IMR-90 (cell line): ENCODE data around the gene DNAJC4. TPM values are rescaled to one million over a fixed set of nuclear protein-coding genes. Genes with fewer than 3 reads are reported as not detected.

ENCODE experiments used
- ATAC-seq: fragments of 200-7000 bp; cut with Tn5 transposase; 2 replicates; pipeline ENCODE4 v1.9.1; 2020; ENCODE audit warnings: low read depth, mild to moderate bottlenecking, moderate library complexity
- BruUV-seq: library from RNA; stranded (reverse); fragments of 400-500 nt; replicated peaks from 2 replicates; lab custom pipeline; 2021; lab: Mats Ljungman, UMichigan
- CTCF ChIA-PET: fragments of 300-600 bp; formaldehyde crosslinking; extraction: SDS; loops from one replicate; lab custom pipeline; 2021; ENCODE audit warnings: antibody characterized with exemption; lab: Yijun Ruan, JAX
- POLR2A ChIA-PET: fragments of 300-600 bp; sonication (Branson Sonifier 250); formaldehyde crosslinking; loops from one replicate; lab custom pipeline; 2022; ENCODE audit warnings: antibody characterized with exemption; ENCODE audit not compliant: unreplicated experiment; lab: Charles Lee
- DNase-seq: peaks from one replicate; pipeline ENCODE4 v3.0.0; 2013
- H2AFZ ChIP-seq: replicated peaks from 2 replicates; pipeline ENCODE3; 2013; ENCODE audit warnings: low read length, mild to moderate bottlenecking; ENCODE audit not compliant: poor library complexity
- H2AK5ac ChIP-seq: 2 replicates; pipeline ENCODE4 v1.6.1; 2013; ENCODE audit warnings: low read depth, low read length, inconsistent platforms
- H2AK9ac ChIP-seq: replicated peaks from 2 replicates; pipeline ENCODE3; 2013; ENCODE audit warnings: mild to moderate bottlenecking, low read depth, low read length, moderate library complexity; ENCODE audit not compliant: poor library complexity
- H2BK120ac ChIP-seq: 2 replicates; pipeline ENCODE4 v1.6.1; 2013; ENCODE audit warnings: low read depth, low read length, inconsistent platforms
- H2BK15ac ChIP-seq: 3 replicates; pipeline ENCODE4 v1.6.1; 2013; ENCODE audit warnings: low read depth, low read length, inconsistent platforms
- H2BK20ac ChIP-seq: 2 replicates; pipeline ENCODE4 v1.6.1; 2013; ENCODE audit warnings: low read depth, mild to moderate bottlenecking, inconsistent platforms, low read length, moderate library complexity
- H2BK5ac ChIP-seq: 2 replicates; pipeline ENCODE4 v1.6.1; 2013; ENCODE audit warnings: mild to moderate bottlenecking, low read depth, low read length, inconsistent platforms; ENCODE audit not compliant: poor library complexity, severe bottlenecking
- H3K14ac ChIP-seq: replicated peaks from 2 replicates; pipeline ENCODE4 v1.6.1; 2013; ENCODE audit warnings: low read depth, low read length, inconsistent platforms
- H3K18ac ChIP-seq: 2 replicates; pipeline ENCODE4 v1.6.1; 2013; ENCODE audit warnings: low read depth, low read length, control low read depth
- H3K23ac ChIP-seq: 2 replicates; pipeline ENCODE4 v1.6.1; 2013; ENCODE audit warnings: low read depth, low read length, inconsistent platforms
- H3K27ac ChIP-seq: 2 replicates; pipeline ENCODE4 v1.5.1; 2013; ENCODE audit warnings: mild to moderate bottlenecking, control low read depth, low read length; ENCODE audit not compliant: insufficient read depth
- H3K27me3 ChIP-seq: 2 replicates; pipeline ENCODE4 v1.6.1; 2013; ENCODE audit warnings: low read length; ENCODE audit not compliant: control insufficient read depth, insufficient read depth
- H3K36me3 ChIP-seq: 2 replicates; pipeline ENCODE4 v1.6.1; 2013; ENCODE audit warnings: low read length, mixed read lengths; ENCODE audit not compliant: control insufficient read depth, insufficient read depth
- H3K4ac ChIP-seq: 2 replicates; pipeline ENCODE4 v1.6.1; 2013; ENCODE audit warnings: low read depth, low read length, inconsistent platforms
- H3K4me1 ChIP-seq: 2 replicates; pipeline ENCODE4 v1.6.1; 2013; ENCODE audit warnings: low read length, mixed read lengths; ENCODE audit not compliant: control insufficient read depth, insufficient read depth
- H3K4me2 ChIP-seq: 2 replicates; pipeline ENCODE4 v1.6.1; 2013; ENCODE audit warnings: low read depth, mild to moderate bottlenecking, control low read depth, low read length, moderate library complexity
- H3K4me3 ChIP-seq: 2 replicates; pipeline ENCODE4 v1.5.1; 2013; ENCODE audit warnings: low read depth, mild to moderate bottlenecking, control low read depth, low read length, moderate library complexity; ENCODE audit not compliant: insufficient read depth
- H3K56ac ChIP-seq: 2 replicates; pipeline ENCODE4 v1.6.1; 2013; ENCODE audit warnings: low read length, inconsistent platforms; ENCODE audit not compliant: insufficient read depth; ENCODE audit errors: extremely low read depth
- H3K79me1 ChIP-seq, 2 experiments: 2 replicates each; pipeline ENCODE4 v1.6.1; 2013; ENCODE audit warnings: low read length in 2 of 2, inconsistent platforms in 1 of 2, low read depth in 1 of 2
- H3K9ac ChIP-seq: 2 replicates; pipeline ENCODE4 v1.6.1; 2013; ENCODE audit warnings: low read depth, low read length, control low read depth
- H3K9me1 ChIP-seq: 2 replicates; pipeline ENCODE4 v1.6.1; 2013; ENCODE audit warnings: low read length, inconsistent platforms; ENCODE audit not compliant: insufficient read depth
- H3K9me3 ChIP-seq: 2 replicates; pipeline ENCODE4 v1.6.1; 2013; ENCODE audit warnings: low read length; ENCODE audit not compliant: control insufficient read depth, insufficient read depth
- H4K20me1 ChIP-seq: 2 replicates; pipeline ENCODE4 v1.6.1; 2013; ENCODE audit warnings: low read length, inconsistent platforms; ENCODE audit not compliant: insufficient read depth
- H4K5ac ChIP-seq: 2 replicates; pipeline ENCODE4 v1.6.1; 2013; ENCODE audit warnings: mild to moderate bottlenecking, low read depth, low read length, control low read depth
- H4K8ac ChIP-seq, 2 experiments: 2 replicates each; pipeline ENCODE4 v1.6.1; 2013; ENCODE audit warnings: low read depth in 2 of 2, low read length in 2 of 2, control low read depth in 1 of 2, inconsistent platforms in 1 of 2
- H4K91ac ChIP-seq: 2 replicates; pipeline ENCODE4 v1.6.1; 2013; ENCODE audit warnings: low read depth, low read length, inconsistent platforms; ENCODE audit not compliant: insufficient read depth
- CEBPB ChIP-seq: IDR thresholded peaks from 2 replicates; pipeline ENCODE4 v1.6.1; 2012; ENCODE audit warnings: low read depth, low read length, improper control_type of control experiment
- CHD1 ChIP-seq: IDR thresholded peaks from 2 replicates; pipeline ENCODE4 v1.6.1; 2012; ENCODE audit warnings: low read depth, low read length, improper control_type of control experiment
- FOS ChIP-seq: fragments of 150-350 bp; IDR thresholded peaks from 2 replicates; pipeline ENCODE4 v1.6.1; 2016; ENCODE audit warnings: low read depth, low read length
- NFE2L2 ChIP-seq: fragments of 150-350 bp; IDR thresholded peaks from 2 replicates; pipeline ENCODE4 v1.6.1; 2016; ENCODE audit warnings: low read depth, mild to moderate bottlenecking, low read length
- POLR2A ChIP-seq: IDR thresholded peaks from 2 replicates; pipeline ENCODE4 v1.6.1; 2012; ENCODE audit warnings: mild to moderate bottlenecking, low read depth, low read length
- RAD21 ChIP-seq: IDR thresholded peaks from 2 replicates; pipeline ENCODE4 v1.6.1; 2012; ENCODE audit warnings: low read length, improper control_type of control experiment
- RCOR1 ChIP-seq: IDR thresholded peaks from 2 replicates; pipeline ENCODE4 v1.6.1; 2012; ENCODE audit warnings: mild to moderate bottlenecking, low read length, improper control_type of control experiment; ENCODE audit not compliant: insufficient replicate concordance
- SMC3 ChIP-seq: fragments of 150-350 bp; IDR thresholded peaks from 2 replicates; pipeline ENCODE4 v1.6.1; 2016; ENCODE audit warnings: low read depth, mild to moderate bottlenecking, antibody characterized with exemption, low read length, moderate library complexity
- WGBS, 2 experiments: methylation state at CpG; one replicate each; pipeline versions ENCODE4 v1.1.5 to v1.1.7; 2013; ENCODE audit warnings: missing lambda C conversion rate in 2 of 2; ENCODE audit not compliant: insufficient read length in 1 of 2; ENCODE audit errors: extremely low coverage in 2 of 2; 5-methylcytosine and 5-hydroxymethylcytosine counted together
- dilution Hi-C: fragments of 300-500 bp; cut with HindIII; formaldehyde crosslinking; loops from one replicate; pipeline ENCODE4 v1.14.3; 2018; ENCODE audit warnings: low sequenced_read_pairs; ENCODE audit not compliant: unreplicated experiment
- in situ Hi-C: fragments of 300-500 bp; cut with MboI; formaldehyde crosslinking; loops from 3 replicates; pipeline ENCODE4 v1.14.3; 2019; ENCODE audit warnings: low sequenced_read_pairs, inconsistent platforms, mixed read lengths
- intact Hi-C: fragments of 100-400 bp; cut with micrococcal nuclease; formaldehyde crosslinking; loops from 2 replicates; pipeline ENCODE4 v1.10.0; 2022
- polyA plus RNA-seq, 3 experiments: library from polyadenylated mRNA; depleted of rRNA; stranded (reverse); fragments of >200 nt; gene quantifications; 2 replicates each; pipeline ENCODE4 v1.2.3, GENCODE V29; 2012; ENCODE audit warnings: low replicate concordance in 1 of 3
- total RNA-seq: library from RNA; depleted of rRNA; stranded (reverse); fragments of >200 nt; gene quantifications from 2 replicates; pipeline ENCODE4 v1.2.3, GENCODE V29; 2012
- TF ChIP-seq, protein P1 (sequence below): fragments of 150-350 bp; IDR thresholded peaks from 2 replicates; pipeline ENCODE4 v1.6.1; 2017; ENCODE audit warnings: mild to moderate bottlenecking, antibody characterized with exemption, low read length, low read depth

Gene DNAJC4
- total and polyA plus RNA-seq, 2 of the 4 experiments (the other 2 are of a cell fraction), result 2.2 to 22.8 TPM

DNA sequence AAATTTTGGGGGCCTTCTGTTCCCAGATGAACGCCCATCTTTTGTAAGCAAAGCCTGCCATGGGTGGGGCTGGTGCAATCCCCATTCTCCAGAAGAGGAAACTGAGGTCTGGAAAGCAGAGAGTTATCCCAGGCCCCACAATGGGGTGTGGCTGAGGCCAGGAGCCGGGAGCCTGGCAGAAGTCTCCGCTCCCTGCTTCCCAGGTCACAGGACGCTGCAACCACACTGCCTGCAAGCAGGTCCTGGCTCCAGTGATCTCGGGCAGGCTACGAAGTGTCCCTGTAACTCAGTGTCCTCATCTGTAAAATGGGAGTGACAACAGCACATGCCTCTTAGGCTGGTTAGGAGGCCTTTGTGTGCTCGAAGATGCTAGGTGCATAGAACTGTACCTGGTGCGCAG, 22.7 kb downstream of the DNAJC4 start:
- Histone ChIP-seq H3K56ac (no peak overlapping the region), H3K79me1 (peaks cover 8 to 59% of the 10 kb centered on the region in 2 experiments), H2BK20ac (no peak overlapping the region), H2AK5ac (peak overlapping the region; percentile 47; the same call in 1 of the 2 replicates), H3K27me3 (no peaks in the 10 kb centered on the region), H3K14ac (no peak overlapping the region), H2BK15ac (no peak overlapping the region), H3K4me2 (peak overlapping the region; percentile 43), H3K23ac (no peak overlapping the region), H3K9me1 (no peaks in the 10 kb centered on the region), H3K9ac (0 out of 2 replicates have a peak overlapping the region, but pooled peaks have one; percentile 2), H2BK120ac (no peak overlapping the region), H4K5ac (no peak overlapping the region), H3K27ac (no peak overlapping the region), H3K18ac (no peak overlapping the region), H3K9me3 (no peaks in the 10 kb centered on the region), H2AFZ (no peak overlapping the region), H2BK5ac (no peak overlapping the region), H3K36me3 (peaks cover 20% of the 10 kb centered on the region), H4K20me1 (peaks cover 5% of the 10 kb centered on the region; the same call in 1 of the 2 replicates), H3K4me1 (peaks cover 10% of the 10 kb centered on the region), H4K91ac (no peak overlapping the region), H2AK9ac (peak overlapping the region; percentile 68), H3K4ac (0 out of 2 replicates have a peak overlapping the region, but pooled peaks have one; percentile 4), H4K8ac (no peak overlapping the region), H3K4me3 (no peak overlapping the region; the same call in 1 of the 2 replicates)
- 82% methylated on average over 5 of the region's 8 CpGs; no CpG with 5 or more reads in 1 of the 2 experiments for WGBS, 2 experiments
- dilution Hi-C loops (no loop called here), intact Hi-C loops (no loop called here), in situ Hi-C loops (no loop called here)
- CTCF ChIA-PET, result interaction anchor here (1.4 kb wide), 1 partner anchor 52 kb away, joined by 4 read pairs; no protein-coding TSS in a partner anchor
- TF ChIP-seq CHD1 (no peak), FOS (no peak), RAD21 (no peak), SMC3 (no peak), POLR2A (no peak), NFE2L2 (no peak), RCOR1 (no peak), CEBPB (no peak)
- TF ChIP-seq, protein P1, sequence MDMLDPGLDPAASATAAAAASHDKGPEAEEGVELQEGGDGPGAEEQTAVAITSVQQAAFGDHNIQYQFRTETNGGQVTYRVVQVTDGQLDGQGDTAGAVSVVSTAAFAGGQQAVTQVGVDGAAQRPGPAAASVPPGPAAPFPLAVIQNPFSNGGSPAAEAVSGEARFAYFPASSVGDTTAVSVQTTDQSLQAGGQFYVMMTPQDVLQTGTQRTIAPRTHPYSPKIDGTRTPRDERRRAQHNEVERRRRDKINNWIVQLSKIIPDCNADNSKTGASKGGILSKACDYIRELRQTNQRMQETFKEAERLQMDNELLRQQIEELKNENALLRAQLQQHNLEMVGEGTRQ, result no peak
- ATAC-seq (no peak), DNase-seq (no peak)
- BruUV-seq, result no TSS peak
- POLR2A ChIA-PET, result interaction anchor here (0.7 kb wide), 1 partner anchor 11 kb away, joined by 3 read pairs; no protein-coding TSS in a partner anchor
